Ammon's horn (tissue), 1 donor: Measurements from ENCODE around the gene NCKAP5L.
"Not testable (repeated sequence)": the region's sequence is repeated elsewhere in the genome, so short reads cannot be mapped to it uniquely, and the experiment has no call there.

ENCODE experiments used
- DNase-seq: peaks from one replicate; pipeline ENCODE4 v3.0.0-alpha.2; 2016; ENCODE audit warnings: low spot score

NCKAP5L gene

GRCh38 chr12:49865782-49866135, 37.5 kb upstream of the NCKAP5L start:
- no peak for DNase-seq

GRCh38 chr12:49865109-49865781, 37.0 kb upstream of the NCKAP5L start:
- DNase-seq: no peak

GRCh38 chr12:49864798-49865090, 36.5 kb upstream of the NCKAP5L start:
- DNase-seq: no peak

GRCh38 chr12:49863946-49864797, 36.0 kb upstream of the NCKAP5L start:
- DNase-seq: no peak

GRCh38 chr12:49860921-49861320, 32.7 kb upstream of the NCKAP5L start:
- DNase-seq: not testable (repeated sequence)

- DNase-seq: not testable (repeated sequence)
These were observed 27.7 kb upstream of the NCKAP5L start for GRCh38 chr12:49855890-49856289.

- DNase-seq: no peak
These were observed 26.8 kb upstream of the NCKAP5L start for GRCh38 chr12:49854976-49855375.

GRCh38 chr12:49853671-49854070, 25.5 kb upstream of the NCKAP5L start:
- DNase-seq: no peak

- no peak for DNase-seq
These were observed 18.9 kb upstream of the NCKAP5L start for GRCh38 chr12:49847161-49847560.

- no peak for DNase-seq
These were observed 17.8 kb upstream of the NCKAP5L start for GRCh38 chr12:49846032-49846431.

GRCh38 chr12:49843876-49844437, 15.7 kb upstream of the NCKAP5L start:
- no peak for DNase-seq

GRCh38 chr12:49843411-49843810, 15.2 kb upstream of the NCKAP5L start:
- DNase-seq: no peak

GRCh38 chr12:49842519-49843352, 14.5 kb upstream of the NCKAP5L start, which contains the start of gene BCDIN3D:
Gene BCDIN3D, minus strand, starts transcription at chr12:49843106. Its CDS starts 19 bp downstream, at chr12:49843087.
- DNase-seq: peak; percentile 94

GRCh38 chr12:49838973-49839633, 10.9 kb upstream of the NCKAP5L start:
- DNase-seq: peak; percentile 47

GRCh38 chr12:49832836-49833421, 4.7 kb upstream of the NCKAP5L start:
- DNase-seq: no peak

GRCh38 chr12:49831717-49832116, 3.5 kb upstream of the NCKAP5L start:
- no peak for DNase-seq

- peak; percentile 69 for DNase-seq
These were observed 663 bp downstream of the NCKAP5L start for GRCh38 chr12:49827401-49828099.

GRCh38 chr12:49827051-49827400, 1.2 kb downstream of the NCKAP5L start:
- DNase-seq: peak; percentile 28

GRCh38 chr12:49825971-49826421, 2.2 kb downstream of the NCKAP5L start:
- no peak for DNase-seq

GRCh38 chr12:49825360-49825970, 2.7 kb downstream of the NCKAP5L start:
- DNase-seq: peak; percentile 58
